ENCODE measurements around the gene CPM. TPM values are rescaled to one million over a fixed set of nuclear protein-coding genes. Genes with fewer than 3 reads are reported as not detected.

The CPM gene
- total RNA-seq, 1 experiment from 2014 or later, result 0.36 TPM

DNA sequence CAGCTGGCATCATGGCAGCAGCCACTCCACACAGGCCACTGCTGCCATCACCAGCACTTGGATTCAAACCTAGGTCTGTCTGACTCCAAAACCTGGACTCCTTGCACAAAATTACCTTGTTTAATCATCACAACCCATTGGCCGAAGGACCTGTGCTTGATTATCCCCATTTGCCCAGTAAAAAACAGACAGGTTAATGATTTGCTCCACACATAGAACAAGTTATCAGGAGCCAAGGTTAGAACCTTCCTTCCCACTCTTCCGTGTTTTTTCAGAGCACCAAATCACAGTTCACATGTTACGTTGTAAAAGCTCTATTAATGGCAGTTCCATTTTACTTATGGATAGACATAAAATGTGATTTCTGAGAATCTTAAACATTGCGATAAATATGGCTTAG lies 23.5 kb upstream of the CPM start:
- DNase-seq (ENCODE audit: low read depth), result no peak

DNA sequence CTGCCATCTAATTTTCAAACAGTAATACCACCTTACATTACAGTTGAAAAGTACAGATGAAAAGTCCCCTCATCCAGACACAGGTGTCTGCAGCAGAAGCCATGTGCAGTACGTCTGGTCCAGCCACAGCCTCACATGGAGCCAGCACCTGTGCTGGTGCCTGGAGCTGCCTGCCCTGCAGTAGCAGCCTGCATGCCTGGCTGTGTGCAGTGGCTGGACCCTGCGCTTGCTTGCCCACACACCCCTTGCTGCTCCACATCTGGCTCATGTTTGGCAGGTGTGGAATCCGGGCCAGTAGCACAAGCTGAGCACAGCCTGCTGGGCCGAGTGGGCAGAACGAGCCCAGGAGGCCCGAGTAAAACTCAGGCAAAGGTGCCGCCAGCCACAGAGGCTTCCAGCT lies 21.8 kb upstream of the CPM start:
- no peak for DNase-seq (ENCODE audit: low read depth)

DNA sequence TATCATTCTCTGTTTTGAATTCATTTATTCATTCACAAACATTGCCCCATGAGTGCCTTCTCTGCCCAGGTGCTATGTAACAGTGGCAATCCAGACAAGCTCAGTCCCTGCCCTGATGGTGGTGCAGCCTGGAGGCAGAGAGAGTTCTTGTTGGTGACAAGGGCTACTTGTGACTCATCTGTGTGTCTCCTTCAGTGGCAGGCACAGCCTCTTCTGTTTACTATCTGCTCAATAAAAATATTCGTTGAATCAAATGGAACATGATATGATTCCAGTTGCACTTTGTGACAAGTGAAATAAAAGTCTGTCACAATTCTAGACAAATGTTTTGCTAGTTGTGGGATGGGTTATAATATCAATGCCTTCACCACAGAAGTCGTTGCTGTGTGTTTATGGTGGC lies 20.6 kb upstream of the CPM start:
- no peak for DNase-seq (ENCODE audit: low read depth)

DNA sequence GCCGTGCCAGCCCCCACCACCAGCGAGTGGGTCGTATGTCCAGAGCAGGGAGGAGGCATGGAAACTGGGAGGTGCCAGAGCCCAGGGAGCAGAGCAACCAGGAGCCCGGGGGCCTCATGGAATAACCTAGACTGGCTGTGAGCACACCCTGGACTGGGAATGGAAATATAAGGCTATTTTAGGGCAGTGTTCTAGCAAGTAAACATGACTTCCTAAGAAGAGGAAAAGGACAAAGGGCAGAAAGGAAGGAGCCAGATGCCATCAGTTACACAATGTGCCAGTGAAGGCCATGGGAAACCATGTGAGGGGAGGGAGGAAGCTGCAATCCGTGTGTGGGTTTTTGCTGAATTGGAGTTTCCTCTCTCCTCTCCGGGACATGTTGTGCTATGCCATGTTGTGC lies 18.7 kb upstream of the CPM start:
- DNase-seq (ENCODE audit: low read depth), result no peak

- no peak for DNase-seq (ENCODE audit: low read depth)
Observed at GRCh38 chr12:68950511-68950910, 17.5 kb upstream of the CPM start.

GRCh38 chr12:68945255-68945654 lies 12.3 kb upstream of the CPM start:
- no peak for DNase-seq (ENCODE audit: low read depth)

DNA sequence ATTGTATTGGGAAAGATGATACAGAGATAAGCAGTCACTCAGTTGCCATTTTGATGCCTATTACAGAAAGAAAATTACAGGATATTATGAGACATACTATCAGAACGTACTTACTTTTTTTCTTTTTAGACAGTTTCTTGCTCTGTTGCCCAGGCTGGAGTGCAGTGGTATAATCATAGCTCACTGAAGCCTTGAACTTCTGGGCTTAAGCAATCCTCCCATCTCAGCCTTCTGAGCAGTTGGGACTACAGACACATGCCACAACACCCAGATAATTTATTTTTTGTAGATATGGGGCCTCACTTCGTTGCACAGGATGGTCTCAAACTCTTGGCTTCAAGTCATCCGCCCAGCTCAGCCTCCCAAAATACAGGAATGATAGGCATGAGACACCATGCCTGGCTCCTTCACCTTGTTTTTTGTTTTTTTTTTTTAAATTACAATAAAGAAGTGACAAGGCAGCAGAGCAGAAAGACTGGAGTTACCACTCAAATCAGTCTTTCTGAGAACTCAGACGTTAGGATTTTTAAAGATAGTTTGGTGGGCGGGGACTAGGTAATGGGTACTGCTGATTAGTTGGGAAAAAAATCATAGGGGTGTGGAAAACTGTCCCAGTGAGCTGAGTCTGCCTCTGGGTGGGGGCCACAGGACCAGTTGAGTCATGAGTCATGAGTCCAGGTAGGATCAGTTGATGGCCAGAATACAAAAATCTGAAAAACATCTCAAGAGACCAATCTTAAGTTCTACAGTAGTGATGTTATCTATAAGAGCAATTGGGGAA lies 11.5 kb upstream of the CPM start:
- DNase-seq (ENCODE audit: low read depth), result no peak

DNA sequence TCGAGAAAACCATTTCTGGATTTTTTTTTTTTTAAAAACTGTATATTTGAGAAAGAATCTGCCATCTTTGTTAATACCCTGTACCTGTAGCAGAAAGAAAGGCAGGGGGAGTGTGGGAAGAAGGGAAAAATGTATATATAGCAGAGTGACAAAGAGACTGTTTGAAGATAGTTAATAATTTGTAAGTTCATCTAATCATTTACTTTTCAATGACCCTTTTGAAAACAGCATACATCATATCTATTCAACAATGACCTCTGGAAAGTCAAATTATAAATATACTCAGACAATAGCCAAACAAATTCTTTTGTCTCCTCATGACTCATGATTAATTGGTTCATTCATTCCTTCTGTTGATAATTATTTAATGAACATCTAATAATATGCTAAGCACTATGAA lies 10.9 kb upstream of the CPM start:
- no peak for DNase-seq (ENCODE audit: low read depth)

DNA sequence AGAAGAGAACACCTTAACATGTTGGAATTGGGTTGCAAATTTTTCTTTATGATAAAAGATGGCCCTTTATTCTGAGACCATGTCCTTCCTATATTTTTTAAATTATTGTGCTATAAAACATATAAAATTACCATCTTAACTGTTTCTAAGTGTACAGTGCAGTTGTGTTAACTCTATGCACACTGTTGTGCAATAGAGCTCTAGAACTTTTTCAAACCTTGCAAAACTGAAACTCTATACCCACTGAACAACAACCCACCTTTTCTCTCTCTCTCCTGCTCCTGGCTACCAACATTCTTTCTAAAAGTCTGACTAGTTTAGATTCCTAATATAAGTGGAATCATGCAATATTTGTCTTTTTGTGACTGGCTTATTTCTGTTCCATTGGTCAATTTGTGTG lies 7.8 kb upstream of the CPM start:
- DNase-seq (ENCODE audit: low read depth), result no peak

DNA sequence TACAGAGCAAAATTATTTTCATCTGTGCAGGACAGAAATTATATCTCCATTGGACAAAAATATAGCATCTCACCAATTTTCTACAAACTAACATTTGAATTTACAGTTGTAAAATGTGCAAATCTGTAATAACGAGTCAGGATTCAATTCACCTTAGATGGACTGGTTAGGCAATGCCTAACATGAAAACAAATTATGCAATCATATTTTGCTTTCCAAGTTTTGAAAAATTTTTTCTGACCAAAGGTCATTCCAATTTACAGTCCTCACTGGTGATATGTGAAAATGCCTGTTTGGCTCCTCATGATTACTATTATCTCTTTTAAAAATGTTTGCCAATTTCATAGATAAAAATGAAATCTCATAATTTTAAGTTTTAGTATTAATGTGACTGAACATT lies 6.5 kb upstream of the CPM start:
- no peak for DNase-seq (ENCODE audit: low read depth)

GRCh38 chr12:68934392-68934791 lies 1.4 kb upstream of the CPM start:
- DNase-seq (ENCODE audit: low read depth), result no peak

- DNase-seq (ENCODE audit: low read depth), result peak; percentile 7
Observed at GRCh38 chr12:68932128-68932960, 627 bp downstream of the CPM start.

DNA sequence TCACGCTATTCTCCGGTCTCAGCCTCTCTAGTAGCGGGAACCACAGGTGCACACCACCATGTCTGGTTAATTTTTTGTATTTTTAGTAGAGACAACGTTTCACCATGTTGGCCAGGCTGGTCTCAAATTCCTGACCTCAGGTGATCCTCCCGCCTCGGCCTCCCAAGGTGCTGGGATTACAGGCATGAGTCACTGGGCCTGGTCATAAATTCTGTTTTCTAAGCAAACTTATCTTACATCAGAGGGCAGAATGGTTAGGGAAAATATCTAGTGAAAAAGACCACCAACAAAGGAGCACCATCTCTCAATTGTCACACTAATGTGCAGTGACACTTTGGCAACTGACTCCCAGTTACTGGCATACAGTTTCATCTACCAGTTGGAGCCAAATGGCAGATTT lies 2.8 kb downstream of the CPM start:
- no peak for DNase-seq (ENCODE audit: low read depth)

- DNase-seq (ENCODE audit: low read depth), result no peak
Observed at GRCh38 chr12:68924546-68924945, 8.4 kb downstream of the CPM start.

- DNase-seq (ENCODE audit: low read depth), result no peak
Observed at GRCh38 chr12:68919581-68920239, 13.3 kb downstream of the CPM start.

GRCh38 chr12:68918960-68919359 lies 14.0 kb downstream of the CPM start:
- no peak for DNase-seq (ENCODE audit: low read depth)

DNA sequence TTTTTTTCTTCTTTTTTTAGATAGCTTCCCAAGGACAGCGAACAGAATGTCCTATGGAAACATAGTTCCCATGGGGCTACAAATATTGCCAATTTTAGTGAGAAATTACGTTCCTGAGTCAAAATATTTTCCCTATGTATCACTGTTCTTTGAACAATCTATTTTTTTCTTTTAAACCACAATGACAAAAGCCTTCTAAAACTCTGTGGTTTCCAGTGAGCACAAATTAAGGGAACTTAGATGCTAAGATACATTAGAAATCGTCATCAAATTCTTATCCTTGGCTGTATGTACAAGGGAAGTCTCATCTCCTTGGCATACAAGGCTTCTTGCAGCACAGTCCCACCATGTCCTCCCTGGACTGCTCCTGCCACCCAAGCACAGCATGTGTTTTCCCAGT lies 17.9 kb downstream of the CPM start:
- DNase-seq (ENCODE audit: low read depth), result peak; percentile 48

DNA sequence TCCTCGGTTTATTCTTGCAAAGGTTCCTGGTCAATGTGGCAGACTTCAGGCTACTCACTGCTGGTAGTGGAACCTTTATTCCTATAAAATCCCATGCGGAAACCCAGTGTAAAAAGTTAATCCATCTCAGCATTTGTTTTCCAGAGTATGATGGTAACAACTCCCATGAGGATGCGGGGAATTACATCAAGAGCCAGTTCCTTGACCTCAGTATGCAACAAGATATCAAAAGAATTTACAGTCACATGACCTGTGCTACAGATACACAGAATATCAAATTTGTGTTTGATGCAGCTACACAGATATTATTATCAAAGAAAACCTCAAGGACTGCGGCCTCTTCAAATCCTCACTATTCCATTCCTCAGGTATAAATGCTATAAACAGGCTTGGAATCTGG lies 19.3 kb downstream of the CPM start:
- no peak for DNase-seq (ENCODE audit: low read depth)

DNA sequence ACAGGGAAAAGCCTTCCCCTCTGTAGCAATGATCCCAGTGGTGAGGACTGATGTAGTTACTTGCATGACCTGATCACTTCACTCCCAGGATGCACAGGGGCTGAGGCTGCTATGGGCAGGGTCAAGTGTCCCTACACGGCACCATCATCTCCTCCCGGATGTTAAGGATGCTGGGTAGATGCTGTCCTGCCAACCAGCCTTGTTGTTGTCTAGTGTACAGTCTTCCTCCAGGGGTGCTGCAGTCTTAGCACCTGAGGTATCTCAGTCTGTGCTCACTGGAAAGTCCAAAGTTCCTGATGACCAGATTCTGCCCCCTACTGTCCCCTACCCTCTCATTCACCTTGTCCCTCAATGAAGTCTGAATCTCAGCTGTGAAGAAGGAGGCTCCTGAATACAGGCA lies 20.1 kb downstream of the CPM start:
- no peak for DNase-seq (ENCODE audit: low read depth)

- no peak for DNase-seq (ENCODE audit: low read depth)
Observed at GRCh38 chr12:68911197-68911718, 21.7 kb downstream of the CPM start.

- no peak for DNase-seq (ENCODE audit: low read depth)
Observed at GRCh38 chr12:68910128-68910527, 22.8 kb downstream of the CPM start.

DNA sequence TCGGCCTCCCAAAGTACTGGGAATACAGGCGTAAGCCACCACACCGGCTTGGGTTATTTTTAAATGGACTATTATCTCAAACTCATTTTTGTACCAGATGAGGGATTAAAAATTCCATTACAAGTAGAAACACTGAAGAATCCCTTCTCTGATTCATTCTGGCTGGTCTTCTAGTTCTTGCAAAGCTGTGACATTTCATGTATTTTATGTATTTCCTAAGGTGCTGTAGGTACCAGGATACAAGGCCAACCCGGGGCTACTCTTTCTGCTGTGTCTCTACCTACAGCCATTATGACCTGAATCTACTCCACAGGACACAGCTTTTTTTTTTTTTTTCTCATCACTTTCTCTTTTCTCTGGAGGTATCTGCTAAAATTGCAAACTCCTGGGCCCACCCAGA lies 24.9 kb downstream of the CPM start:
- no peak for DNase-seq (ENCODE audit: low read depth)

DNA sequence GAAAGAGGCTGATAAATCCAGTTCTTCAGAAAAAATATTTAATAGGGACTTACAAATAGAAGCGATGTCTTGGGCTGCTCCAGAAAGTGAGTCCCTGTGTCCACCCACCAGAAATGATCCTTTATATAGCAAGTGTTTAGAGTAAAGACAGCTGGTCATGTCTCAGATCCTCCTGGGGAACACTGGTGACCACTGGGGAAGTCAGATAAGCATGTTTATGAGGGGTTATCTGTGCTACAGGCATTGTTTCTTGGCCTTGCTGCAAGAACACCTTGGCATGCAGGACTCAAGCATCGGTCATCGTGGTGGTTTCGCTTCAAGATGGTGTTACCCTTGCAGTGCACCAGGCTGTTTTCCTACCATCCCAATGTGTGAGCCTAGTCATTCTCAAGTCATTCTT lies 27.2 kb downstream of the CPM start:
- no peak for DNase-seq (ENCODE audit: low read depth)

Measured in RPMI7951 (cell line).